Amygdala (tissue), 56 donors: ENCODE results near the gene SLC8A2.

Experiments
- DNase-seq, 56 donors: peaks; one replicate each; lab custom pipeline; 2025; lab: John Stamatoyannopoulos, UW

The SLC8A2 gene

DNA sequence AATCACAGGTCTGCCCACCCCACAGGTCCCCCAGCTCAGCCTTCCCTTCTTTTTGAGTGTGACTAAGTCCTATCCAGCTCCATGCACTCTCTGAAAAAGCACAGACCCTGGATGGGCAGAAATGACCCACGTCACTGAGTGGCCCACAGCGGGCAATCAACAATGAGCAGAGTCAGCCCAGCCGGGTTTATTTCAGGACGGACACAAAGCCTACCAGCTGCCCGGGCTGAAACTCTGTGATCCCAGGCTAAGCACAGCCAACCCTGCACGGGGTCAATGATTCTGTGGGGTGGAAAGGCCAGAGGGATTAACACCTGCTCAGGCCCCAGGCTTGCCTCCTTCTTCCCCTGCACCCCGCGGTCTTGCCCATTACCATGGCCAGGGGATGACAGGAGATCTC, 34.8 kb upstream of the SLC8A2 start:
- no peak for DNase-seq

DNA sequence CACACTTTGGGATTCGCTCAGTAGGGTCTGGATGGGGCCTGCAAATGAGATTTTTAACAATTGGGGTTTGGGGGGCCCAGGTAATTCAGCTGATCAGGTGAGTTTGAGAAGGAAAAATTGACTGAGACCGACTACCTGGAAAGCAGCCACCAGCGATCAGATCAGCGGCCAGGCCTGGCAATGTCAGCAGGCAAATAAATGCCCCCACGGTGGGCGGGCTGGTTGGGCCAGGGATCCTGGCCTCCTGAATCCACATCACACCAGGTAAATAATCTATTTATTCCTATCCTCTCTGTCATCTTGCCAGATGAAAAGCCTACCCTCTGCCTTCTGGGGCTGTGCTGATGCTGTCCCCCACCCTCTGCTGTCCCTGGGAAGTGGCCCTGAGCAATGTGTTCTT, 33.8 kb upstream of the SLC8A2 start:
- no peak for DNase-seq

DNA sequence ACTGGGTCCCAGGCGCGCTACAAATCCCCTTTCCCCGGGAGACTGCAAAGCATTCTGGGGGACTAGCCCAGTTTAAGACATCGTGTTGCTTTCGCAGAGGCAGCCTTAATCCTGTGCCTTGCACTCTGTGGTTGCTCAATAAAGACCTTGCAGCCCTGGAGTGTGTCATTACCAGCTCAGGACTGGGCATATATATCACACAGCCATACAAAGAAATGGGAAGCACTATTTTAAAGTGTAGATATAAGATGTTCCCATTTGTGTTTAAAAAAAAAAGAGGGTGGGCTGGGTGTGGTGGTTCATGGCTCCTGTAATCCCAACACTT, 32.1 kb upstream of the SLC8A2 start:
- DNase-seq, result no peak

DNA sequence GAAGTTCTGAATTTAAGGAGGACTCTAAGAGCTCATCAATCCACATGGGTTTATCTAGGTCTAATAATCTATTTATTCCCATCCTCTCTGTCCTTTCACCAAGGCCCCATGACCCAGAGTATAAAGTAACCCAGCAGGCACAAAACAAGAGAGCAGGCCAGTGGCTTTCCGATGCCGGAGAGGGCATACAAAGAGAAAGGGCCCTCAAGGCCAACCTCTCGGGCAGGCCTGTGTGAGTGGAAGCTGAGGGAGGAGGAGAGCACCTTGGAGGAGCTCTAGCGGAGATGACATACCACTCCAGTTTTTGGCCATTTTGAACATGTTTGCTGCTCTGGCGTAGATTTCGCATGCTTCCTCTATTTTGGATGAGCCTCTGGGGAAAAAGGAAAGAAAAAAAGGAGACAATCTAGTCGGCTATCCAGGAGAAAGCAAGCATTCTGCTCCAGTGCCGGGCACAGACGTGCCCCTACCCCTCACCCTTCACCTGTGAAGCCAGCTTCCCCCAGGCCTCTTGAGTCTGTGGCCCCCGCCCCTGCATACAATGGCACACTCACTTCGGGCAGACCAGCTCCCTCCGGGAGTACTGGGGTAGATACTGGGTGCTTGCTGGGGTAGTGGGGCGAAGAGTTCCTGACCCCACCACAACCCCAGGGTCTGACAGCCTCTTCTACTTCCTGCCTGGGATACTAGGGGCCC, 31.6 kb upstream of the SLC8A2 start:
- DNase-seq, result no peak

DNA sequence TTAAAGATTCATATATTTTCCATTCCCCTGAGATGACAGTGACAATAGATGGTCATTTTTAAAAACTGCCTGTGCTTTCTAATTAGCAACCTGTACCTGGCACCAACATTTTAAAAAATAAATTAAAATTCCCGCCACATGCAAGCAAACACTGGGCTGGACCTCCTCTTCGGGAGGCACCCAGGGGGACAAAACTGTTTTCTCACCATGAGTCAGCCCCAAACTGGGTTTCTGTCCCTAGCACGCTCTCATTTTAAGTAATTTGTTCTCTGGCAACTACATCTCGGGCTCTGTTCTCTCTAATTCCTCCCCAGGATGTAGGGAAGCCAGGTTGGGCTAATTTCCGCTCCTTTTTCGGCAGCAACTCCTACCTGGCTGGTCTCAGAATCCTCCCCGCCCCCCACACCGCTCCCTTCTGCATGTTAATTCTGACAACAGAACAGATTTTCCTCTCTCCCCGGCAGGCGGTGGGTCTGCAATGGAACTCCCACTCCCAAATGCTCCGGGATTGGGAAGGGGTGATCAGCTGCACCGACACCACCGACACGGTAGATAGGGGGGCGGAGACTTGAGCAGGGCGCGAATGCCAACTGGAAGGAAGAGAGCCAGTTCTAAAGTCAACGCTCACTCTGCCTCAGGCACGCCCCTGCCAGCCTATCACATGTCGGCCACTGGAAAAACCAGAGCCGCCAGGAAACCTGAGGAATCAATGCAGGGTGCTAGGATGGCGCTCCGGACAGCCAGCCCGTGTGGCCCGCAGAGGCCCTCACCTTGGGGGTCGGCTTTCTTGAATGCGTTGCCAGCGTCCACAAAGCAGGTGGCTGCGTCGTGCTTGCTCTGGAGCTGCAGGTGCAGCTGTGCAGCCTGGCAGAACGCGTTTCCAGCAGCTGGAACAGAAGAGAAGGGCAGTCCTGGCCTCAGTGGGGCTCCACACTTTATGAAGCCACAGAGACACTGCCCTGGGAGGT, 28.5 kb upstream of the SLC8A2 start:
- peak in 1 of 56 donors; percentile 25 for DNase-seq

DNA sequence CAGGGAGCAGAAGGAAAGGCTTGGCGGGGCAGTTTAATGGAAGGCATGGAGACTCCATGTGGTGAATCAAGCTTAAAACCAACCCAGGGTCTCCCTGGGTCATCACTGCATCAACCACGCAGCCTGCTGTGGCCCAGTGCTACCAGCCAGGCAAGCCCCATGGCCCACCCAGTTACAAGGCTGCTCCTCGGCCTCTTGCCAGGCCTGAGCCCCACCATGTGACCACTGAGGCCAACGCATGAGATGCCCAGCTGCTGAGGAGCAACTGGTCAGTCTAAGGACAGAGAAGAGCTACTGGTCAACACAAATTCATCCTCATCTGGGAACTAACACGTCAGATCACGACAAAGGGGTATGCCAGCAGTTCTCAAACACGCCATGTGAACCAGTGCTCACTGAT, 27.7 kb upstream of the SLC8A2 start:
- DNase-seq, result no peak

DNA sequence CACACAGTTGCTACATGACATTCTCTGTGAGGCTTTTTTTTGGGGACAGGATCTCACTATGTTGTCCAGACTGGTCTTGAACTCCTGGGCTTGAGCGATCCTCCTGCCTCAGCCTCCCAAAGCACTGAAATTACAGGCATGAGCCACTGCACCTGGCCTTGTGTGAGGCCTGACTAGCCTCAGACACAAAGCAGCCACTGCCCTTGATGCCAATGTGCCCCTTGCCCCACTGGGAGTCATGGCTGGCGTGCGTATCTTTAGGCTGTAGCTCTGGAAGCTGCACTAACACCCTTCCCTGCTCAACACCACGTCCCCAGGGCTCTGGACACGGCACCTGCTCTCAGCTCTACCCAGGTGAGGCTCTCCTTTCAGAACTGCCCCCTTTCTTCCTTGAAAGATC, 26.9 kb upstream of the SLC8A2 start:
- no peak for DNase-seq

DNA sequence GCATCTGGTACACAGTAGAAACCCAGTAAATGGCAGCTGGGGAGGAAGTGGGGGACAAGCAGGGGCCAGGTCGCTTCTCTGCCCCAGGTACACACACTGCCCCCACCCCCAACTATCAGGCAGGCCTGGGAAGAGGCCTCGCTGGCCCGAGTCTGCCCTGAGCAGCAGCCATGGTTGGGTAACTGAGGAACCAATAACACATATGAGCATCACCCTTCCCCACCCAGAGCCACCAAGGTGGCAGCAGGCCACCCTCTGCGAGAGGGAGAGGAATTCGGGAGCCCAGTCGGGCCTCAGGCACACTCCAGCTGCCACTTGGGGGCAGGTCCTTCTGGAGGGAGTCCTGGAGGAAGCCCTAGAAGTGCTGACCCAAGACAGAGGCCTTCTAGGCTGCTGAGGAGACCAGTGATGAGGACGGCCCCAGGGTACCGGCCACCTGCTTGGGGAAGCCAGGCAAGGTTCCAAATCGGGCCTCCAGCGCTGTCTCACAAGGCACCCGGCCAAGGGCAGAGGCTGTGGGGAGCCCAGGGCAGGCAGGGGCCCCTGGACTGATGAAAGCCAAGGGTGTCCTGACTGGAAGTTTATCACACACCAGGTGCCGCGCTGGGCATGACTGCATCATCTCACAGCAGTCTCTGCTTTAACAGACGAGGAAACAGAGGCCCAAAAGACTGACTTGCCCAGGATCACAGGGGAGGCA, 26.3 kb upstream of the SLC8A2 start:
- no peak for DNase-seq

DNA sequence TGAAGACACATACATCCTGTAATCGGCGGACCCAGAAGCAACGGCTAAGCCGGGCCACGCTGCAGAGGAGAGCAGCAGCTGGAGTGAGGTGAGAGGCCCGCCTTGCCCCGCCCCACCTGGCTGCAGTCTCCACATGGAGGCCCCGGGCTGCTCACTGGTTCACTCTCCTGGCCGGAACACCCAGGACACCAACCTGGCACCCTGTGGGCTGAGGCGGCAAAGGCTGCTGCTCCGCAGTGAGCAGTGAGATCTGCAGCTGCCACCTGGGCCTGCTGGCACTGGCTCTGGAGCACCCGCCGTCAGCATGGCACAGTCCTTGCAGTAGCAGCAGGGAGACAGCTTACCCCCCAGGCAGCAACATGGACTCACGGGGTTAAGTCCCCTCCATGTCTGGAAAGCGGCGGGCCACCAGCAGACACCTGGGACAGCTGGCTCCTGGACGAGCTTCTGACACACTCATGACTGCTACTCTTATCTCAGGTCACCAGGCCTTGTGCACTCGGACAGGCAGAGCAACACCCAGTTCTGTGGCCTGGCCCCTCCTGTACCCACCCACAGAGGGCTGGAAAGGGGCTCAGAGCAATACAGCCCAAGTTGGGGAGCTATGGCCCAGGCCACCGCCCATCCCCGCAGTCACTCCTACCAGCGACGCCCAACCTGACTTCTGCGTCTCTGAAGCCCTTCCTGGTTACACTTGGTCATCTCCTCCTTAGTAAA, 25.5 kb upstream of the SLC8A2 start:
- DNase-seq, result peak in 12 of 56 donors; percentile 9 to 54 (median 37)

DNA sequence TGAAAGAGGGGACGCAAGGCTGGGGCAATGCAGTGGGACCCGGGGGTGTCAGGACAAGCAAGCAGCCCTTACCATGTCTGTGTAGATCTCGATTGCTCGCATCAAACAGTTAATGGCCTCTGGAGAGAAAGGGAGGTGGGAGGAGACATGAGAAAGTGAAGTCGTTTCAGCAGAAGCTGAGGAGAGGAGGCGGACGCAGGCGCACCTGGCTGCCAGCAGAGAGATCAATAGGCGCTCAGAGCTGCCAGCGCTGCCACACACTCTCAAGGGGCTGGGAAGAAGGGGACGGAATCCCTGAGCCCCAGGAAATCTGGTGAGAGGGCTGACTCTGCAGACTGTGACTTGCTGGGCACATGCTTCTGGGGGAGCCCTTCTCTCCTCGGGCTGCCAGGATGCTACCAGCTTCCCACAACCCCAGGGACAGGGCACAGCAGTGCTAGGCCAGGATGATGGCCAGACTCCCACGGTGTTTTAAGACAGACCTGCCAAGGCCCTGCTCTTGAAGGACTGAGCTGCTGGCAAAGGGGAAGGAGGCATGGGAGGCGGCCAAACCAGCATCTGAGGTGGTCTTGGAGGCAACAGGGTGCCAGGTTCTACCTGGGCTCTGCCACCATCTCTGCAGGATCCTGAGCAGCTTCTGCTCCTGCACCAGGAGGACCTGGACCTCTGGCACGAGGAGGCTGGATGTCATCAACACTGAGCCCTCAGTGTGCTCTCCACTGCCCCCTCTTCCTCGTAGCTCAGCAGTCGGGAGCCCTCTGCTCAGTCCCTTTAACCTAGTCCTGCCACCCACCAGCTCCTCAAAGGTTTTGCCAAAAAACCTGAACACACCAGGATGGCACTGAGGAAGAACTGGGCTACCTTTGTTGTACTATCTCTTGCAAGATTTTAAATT, 24.0 kb upstream of the SLC8A2 start:
- DNase-seq, result peak in 21 of 56 donors; percentile 13 to 65 (median 48)

DNA sequence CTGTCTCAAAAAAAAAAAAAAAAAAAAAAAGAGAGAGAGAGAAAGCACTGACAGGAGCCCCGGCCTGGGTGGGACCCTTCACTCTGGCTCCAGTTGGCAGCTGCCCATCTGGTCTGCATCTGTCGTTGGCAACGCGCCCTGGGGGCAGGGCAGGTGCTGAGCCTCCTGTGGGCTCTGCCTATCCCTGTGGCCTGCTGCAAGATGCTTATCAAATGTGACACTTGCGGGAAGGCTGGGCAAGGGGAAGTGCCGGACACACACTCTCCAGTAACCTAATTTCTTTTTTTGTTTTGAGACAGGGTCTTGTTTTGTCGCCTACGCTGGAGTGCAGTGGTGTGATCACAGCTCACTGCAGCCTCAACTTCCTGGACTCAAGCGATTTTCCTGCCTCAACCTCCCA, 23.0 kb upstream of the SLC8A2 start:
- no peak for DNase-seq

DNA sequence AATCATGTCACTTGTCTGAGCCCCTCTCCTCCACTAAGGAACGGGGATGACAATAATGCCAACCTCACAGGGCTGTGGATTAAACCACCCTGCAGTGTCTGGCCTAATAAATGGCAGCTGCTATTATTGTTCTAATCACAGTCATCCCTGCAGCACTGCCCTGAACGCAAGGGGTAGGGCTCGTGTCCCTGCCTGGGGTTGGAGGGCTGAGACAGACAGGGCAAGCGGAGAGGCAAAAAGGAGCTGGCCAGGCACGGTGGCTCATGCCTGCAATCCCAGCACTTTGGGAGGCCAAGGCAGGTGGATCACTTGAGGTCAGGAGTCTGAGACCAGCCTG, 22.5 kb upstream of the SLC8A2 start:
- no peak for DNase-seq

DNA sequence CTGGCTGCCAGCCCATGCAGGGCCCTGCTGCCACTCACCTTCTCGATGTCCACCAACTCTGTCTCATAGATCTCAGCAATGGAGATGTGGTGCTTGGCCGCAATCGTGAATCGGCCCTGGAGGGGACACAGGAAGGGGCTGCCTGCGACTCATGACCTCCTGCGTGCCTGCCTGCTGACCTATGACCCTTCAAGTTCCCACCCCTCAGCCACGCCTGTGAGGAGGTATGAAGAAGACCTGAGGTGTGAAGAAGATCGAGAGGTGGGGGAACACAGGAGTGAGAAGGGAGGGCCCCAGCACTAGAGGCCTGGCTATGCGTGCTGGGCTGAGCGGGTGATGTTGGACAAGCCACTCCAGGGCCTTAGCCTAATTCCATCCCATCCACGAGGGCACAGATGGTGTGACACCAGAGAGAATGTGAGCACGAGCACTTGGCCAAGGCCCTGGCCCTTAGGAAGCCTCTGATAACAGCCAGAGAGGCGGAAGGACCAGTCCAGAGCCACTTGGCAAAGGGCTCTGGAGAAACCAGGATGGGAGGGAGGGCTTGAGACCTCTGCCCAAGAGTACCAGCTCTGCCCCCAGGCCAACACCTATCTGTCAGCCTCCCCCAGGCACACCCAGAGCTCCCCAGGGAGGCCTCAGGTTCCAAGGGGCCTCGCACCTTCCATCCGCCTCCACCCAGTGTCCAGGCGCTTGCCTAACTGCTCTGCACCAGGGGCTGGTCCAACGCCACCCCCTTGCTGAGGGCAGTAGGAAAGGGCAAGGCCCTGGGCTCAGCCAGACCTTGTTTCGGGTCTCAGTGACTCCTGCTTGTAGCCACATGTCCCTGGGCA, 21.9 kb upstream of the SLC8A2 start:
- no peak for DNase-seq

DNA sequence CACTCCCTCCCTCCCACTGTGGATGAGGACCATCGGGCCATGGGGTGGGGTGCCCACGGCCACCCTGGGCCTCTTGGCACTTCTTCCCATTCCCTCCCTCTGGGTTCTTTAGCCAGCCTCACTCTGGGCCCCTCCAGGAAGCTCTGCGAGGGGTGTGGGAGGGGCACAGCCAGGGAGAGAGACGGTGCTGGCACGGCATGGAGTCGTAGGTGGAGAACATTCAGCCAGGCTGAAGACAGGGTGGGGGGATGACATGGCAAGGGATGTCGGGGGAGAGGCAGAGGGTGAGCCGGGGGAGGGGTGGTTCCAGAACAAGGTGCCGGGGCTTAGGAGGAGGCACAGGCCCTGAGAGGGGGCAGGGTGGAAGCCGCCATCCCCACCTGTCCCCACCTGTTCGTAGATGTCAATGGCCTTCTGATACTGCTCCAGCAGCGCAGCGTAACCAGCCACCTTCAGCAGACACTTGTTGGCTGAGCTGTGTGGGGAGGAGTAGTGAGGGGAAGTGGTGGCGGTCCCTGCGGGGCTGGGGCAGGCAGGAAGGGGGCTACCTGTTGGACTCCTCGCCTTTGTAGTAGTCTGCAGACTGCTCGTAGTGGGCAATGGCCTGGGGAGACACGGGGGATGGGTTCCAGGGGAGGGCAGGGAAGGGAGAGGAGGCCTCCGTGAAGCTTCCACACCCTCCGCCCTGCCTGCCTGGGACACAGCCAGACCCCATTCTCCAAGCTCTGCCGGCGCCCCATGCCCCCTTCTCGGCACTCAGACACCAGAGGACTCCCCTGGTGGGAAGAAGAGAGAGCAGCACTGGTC, 21.1 kb upstream of the SLC8A2 start:
- DNase-seq, result peak in 1 of 56 donors; percentile 46

DNA sequence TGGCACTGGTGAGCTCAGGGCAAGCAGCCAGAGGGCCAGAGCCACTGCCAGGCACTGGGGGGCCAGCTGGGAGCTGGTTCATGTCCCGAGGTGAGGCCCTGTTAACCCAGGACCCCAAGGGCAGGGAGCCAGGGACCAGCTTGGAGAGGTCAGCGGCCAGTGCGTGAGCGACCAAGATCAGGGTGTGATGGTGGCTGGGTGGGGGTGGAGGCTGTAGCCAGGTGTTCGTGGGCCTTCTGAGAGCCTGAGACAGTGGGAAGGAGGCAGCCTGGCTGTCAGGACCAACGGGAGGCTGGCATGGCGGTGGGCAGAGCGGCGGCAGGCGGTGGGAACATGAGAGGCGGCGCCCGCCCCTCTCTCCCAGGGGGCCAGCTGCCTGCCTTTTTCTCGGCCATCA, 20.4 kb upstream of the SLC8A2 start:
- DNase-seq, result peak in 2 of 56 donors; percentile 23 to 28

DNA sequence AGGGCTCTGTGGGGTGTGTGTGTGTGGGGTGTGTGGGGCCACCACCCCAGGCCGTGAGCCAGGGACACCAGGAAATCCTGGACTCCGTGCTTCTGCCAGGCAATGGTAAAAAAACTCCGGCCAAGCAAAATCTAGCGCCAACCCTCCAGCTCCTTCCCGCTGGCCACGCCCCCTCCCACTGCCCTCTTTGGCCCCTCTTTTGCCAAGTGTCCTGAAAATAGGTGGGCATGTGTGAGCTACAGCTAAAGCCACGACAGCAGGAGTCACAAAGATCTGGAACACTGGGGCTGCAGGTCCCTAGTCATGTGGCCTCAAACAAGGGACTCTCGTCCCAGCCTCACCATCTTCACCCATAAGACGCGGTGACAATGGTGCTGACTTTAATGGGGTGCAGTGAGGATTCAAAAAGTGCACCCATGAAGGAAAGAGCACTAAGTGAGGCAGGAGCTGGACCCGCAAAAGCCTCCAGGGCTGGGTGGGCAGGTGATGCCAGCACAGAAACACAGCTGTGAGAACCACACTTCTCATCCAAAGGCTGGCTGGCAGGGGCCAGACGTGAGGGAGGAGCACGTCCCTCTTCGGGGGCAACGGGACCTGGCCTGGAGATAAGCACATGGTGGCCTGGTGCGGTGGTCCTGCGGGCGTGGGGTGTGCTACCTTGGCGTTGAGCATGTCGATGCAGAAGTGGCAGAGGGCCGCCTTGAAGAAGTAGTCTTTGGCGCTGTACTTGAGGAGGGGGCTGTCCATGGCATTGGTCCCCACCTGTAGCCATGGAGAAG, 19.9 kb upstream of the SLC8A2 start:
- DNase-seq, result no peak

DNA sequence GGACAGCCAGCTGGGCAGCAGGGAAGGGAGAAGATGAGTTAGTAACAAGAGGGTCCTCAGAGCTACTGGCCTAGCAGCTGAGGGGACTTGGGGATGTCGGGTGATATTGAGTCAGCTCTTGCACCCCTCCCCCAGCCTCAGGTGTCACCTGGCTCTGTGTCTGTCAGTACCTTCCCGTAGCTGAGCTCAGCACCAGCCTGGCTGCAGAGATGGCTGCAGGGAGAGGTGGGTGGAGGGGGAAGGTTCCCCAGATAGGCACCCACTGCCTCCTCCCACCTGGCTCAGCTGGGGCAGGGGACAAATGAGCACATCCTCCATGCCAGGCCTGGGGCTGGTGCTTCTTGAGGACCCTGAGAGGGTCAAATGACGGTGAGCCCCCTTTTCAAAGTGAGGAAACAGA, 19.2 kb upstream of the SLC8A2 start:
- no peak for DNase-seq
